ENCODE measurements around the gene TAF6L. TPM values are rescaled to one million over a fixed set of nuclear protein-coding genes. Genes with fewer than 3 reads are reported as not detected.

The TAF6L gene
- total and polyA plus RNA-seq, 3 donors from 2014 or later: 13.6 to 32.0 (median 22.4) TPM

GRCh38 chr11:62830904-62831519, 59.8 kb downstream of the TAF6L start:
- Histone ChIP-seq H3K9me3 (no peaks in the 10 kb centered on the region), H3K4me3 (peak overlapping the region; percentile 99), H3K36me3 (ENCODE audit: low read depth, missing control alignments) (no peaks in the 10 kb centered on the region), H3K4me1 (peaks cover 10% of the 10 kb centered on the region), H3K27ac (peak overlapping the region; percentile 93 to 97), H3K27me3 (no peaks in the 10 kb centered on the region)
- intact Hi-C loops (cut with DNase I; ENCODE audit: low total_unique reads): no loop called here
- TF ChIP-seq POLR2A (IDR thresholded peaks at IDR 0.05) (no peak), CTCF (IDR thresholded peaks at IDR 0.05) (no peak)
- WGBS, 2 donors: 0% methylated on average over 15 to 32 of the region's 33 CpGs
- no peak for DNase-seq

DNA sequence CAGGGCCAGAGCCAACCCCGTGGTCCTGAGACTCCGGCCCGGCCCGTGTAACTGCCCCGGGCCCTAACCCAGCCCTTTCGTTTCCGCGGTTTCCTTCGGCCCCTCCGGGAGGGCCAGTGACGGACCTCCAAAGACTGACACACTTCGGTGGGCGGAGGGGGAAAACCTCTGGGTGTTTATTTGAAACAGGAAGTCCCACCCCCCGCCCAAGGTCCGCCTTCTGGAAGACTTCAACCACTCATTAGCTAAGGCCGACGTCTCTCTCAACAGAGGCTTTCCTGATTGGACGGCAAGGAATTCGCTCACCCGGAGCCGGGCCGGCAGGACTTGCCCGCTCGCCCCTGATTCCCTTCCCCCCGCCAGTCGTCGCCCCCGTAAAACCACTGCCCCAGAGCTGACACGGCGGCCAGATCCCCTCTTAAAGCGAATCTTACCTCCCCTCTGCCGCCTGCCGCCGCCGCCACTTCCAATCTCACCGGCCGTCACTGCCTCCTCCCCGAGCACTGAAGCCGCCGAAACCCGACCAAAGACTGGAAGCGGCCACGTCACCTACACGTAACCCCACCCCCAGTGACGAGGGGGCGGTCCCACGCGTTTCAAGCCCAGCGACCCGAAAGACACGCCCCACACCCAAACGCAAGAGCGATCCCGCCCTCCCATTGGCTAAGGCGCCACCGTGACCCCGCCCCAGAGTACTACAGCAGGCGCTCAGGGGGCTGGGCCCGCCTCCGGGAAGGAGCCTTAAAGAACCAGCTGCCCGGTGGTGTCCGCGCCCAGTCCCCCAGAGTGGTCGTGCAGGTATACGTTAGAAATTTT, 60.5 kb downstream of the TAF6L start, which contains the start of gene STX5:
Gene STX5 (minus strand): TSS at position 532 of the 816 bp plus-strand sequence. CDS start 808 bp downstream, outside the sequence.
- Histone ChIP-seq H3K36me3 (ENCODE audit: low read depth, missing control alignments) (no peaks in the 10 kb centered on the region), H3K27me3 (no peaks in the 10 kb centered on the region), H3K9me3 (no peaks in the 10 kb centered on the region), H3K27ac (peak within 1 kb of the TSS; percentile 93 to 97), H3K4me1 (peaks cover 10% of the 10 kb centered on the region), H3K4me3 (peak within 1 kb of the TSS; percentile 99)
- 0% methylated on average over 43 to 65 of the region's 65 CpGs for WGBS, 2 donors
- TF ChIP-seq POLR2A (IDR thresholded peaks at IDR 0.05): peak; percentile 54
- no peak for TF ChIP-seq CTCF (IDR thresholded peaks at IDR 0.05)
- DNase-seq: peak; percentile 100
- intact Hi-C loops (cut with DNase I; ENCODE audit: low total_unique reads): no loop called here

GRCh38 chr11:62832336-62833234, 61.4 kb downstream of the TAF6L start, which contains the start of gene TEX54:
TSS of gene TEX54 (minus strand) at chr11:62832841.
- H3K9me3 ChIP-seq: no peaks in the 10 kb centered on the region
- no peaks in the 10 kb centered on the region for H3K36me3 ChIP-seq (ENCODE audit: low read depth, missing control alignments)
- TF ChIP-seq POLR2A (IDR thresholded peaks at IDR 0.05): no peak
- no peak for TF ChIP-seq CTCF (IDR thresholded peaks at IDR 0.05)
- H3K4me3 ChIP-seq: peak within 1 kb of the TSS; percentile 99
- no peaks in the 10 kb centered on the region for H3K27me3 ChIP-seq
- DNase-seq: peak; percentile 61
- intact Hi-C loops (cut with DNase I; ENCODE audit: low total_unique reads): no loop called here
- H3K27ac ChIP-seq: peak within 1 kb of the TSS; percentile 93 to 97
- peaks cover 10% of the 10 kb centered on the region for H3K4me1 ChIP-seq
- 7 to 8% methylated on average over 35 to 40 of the region's 40 CpGs for WGBS, 2 donors

- TF ChIP-seq POLR2A (IDR thresholded peaks at IDR 0.05): no peak
- no peak for TF ChIP-seq CTCF (IDR thresholded peaks at IDR 0.05)
- H3K4me1 ChIP-seq: peaks cover 10% of the 10 kb centered on the region
- no peaks in the 10 kb centered on the region for H3K27me3 ChIP-seq
- H3K27ac ChIP-seq: no peak overlapping the region
- no peaks in the 10 kb centered on the region for H3K36me3 ChIP-seq (ENCODE audit: low read depth, missing control alignments)
- H3K9me3 ChIP-seq: no peaks in the 10 kb centered on the region
- WGBS, 2 donors: 77 to 92% methylated on average over 8 of the region's 8 CpGs
- DNase-seq: no peak
- no peak overlapping the region for H3K4me3 ChIP-seq
- intact Hi-C loops (cut with DNase I; ENCODE audit: low total_unique reads): no loop called here
Observed at GRCh38 chr11:62835336-62835735, 64.1 kb downstream of the TAF6L start.

Small RNA genes lying within 50 kb of the gene (microRNA-seq; reads per million reads assigned to microRNA genes)
- gene MIR6514 (ENCODE audit: borderline number of aligned reads in 2 of 2, borderline replicate concordance in 1 of 2) (2.1 to 4.2 reads per million in 2 donors), gene MIR6748 (ENCODE audit: borderline number of aligned reads in 2 of 2, borderline replicate concordance in 1 of 2) (0 to 0.70 reads per million in 2 donors)

Small RNA genes lying within 50 kb of the gene (small RNA-seq; reads per million reads assigned to genes)
- gene MIR6514 (0.18 to 0.19 reads per million in 2 donors), gene RNU6-118P (0 reads per million in 2 donors)

Other genes starting within 250 kb of the TAF6L start
Only the 30 nearest of the 31 such genes appear.
- 100 to 1,000 TPM; 137 to 148 TPM for gene AHNAK, start 224.6 kb upstream of the TAF6L start, total RNA-seq
- gene AHNAK, start 224.6 kb upstream of the TAF6L start, polyA plus RNA-seq (ENCODE audit: insufficient read depth, low read depth, low replicate concordance): 95.8 TPM
- gene EEF1G, start 197.5 kb upstream of the TAF6L start, total RNA-seq: 100 to 1,000 TPM; 607 to 868 TPM
- gene EEF1G, start 197.5 kb upstream of the TAF6L start, polyA plus RNA-seq (ENCODE audit: insufficient read depth, low read depth, low replicate concordance): 1,165 TPM
- 10 to 100 TPM; 24.3 to 30.0 TPM for gene TUT1, start 179.9 kb upstream of the TAF6L start, total RNA-seq
- gene TUT1, start 179.9 kb upstream of the TAF6L start, polyA plus RNA-seq (ENCODE audit: insufficient read depth, low read depth, low replicate concordance): 25.0 TPM
- 100 to 1,000 TPM in 1 of 2 donors, 10 to 100 TPM in 1; 97.2 to 115 TPM for gene MTA2, start 169.5 kb upstream of the TAF6L start, total RNA-seq
- gene MTA2, start 169.5 kb upstream of the TAF6L start, polyA plus RNA-seq (ENCODE audit: insufficient read depth, low read depth, low replicate concordance): 87.6 TPM
- 10 to 100 TPM; 39.3 to 57.8 TPM for gene EML3, start 158.6 kb upstream of the TAF6L start, total RNA-seq
- gene EML3, start 158.6 kb upstream of the TAF6L start, polyA plus RNA-seq (ENCODE audit: insufficient read depth, low read depth, low replicate concordance): 29.3 TPM
- gene ROM1, start 158.1 kb upstream of the TAF6L start, total RNA-seq: 1 to 10 TPM; 6.1 to 9.7 TPM
- 9.0 TPM for gene ROM1, start 158.1 kb upstream of the TAF6L start, polyA plus RNA-seq (ENCODE audit: insufficient read depth, low read depth, low replicate concordance)
- 10 to 100 TPM; 66.4 to 69.2 TPM for gene B3GAT3, start 149.4 kb upstream of the TAF6L start, total RNA-seq
- gene B3GAT3, start 149.4 kb upstream of the TAF6L start, polyA plus RNA-seq (ENCODE audit: insufficient read depth, low read depth, low replicate concordance): 36.6 TPM
- gene GANAB, start 124.8 kb upstream of the TAF6L start, total RNA-seq: 100 to 1,000 TPM; 152 to 219 TPM
- 190 TPM for gene GANAB, start 124.8 kb upstream of the TAF6L start, polyA plus RNA-seq (ENCODE audit: insufficient read depth, low read depth, low replicate concordance)
- gene INTS5, start 118.1 kb upstream of the TAF6L start, total RNA-seq: 10 to 100 TPM; 20.0 to 24.7 TPM
- gene INTS5, start 118.1 kb upstream of the TAF6L start, polyA plus RNA-seq (ENCODE audit: insufficient read depth, low read depth, low replicate concordance): 12.6 TPM
- gene C11orf98, start 106.2 kb upstream of the TAF6L start, total RNA-seq: 10 to 100 TPM; 39.3 to 62.8 TPM
- gene C11orf98, start 106.2 kb upstream of the TAF6L start, polyA plus RNA-seq (ENCODE audit: insufficient read depth, low read depth, low replicate concordance): 100 TPM
- gene CSKMT, start 106.1 kb upstream of the TAF6L start, total RNA-seq: 1 to 10 TPM; 2.4 to 3.7 TPM
- 2.0 TPM for gene CSKMT, start 106.1 kb upstream of the TAF6L start, polyA plus RNA-seq (ENCODE audit: insufficient read depth, low read depth, low replicate concordance)
- 1 to 10 TPM; 8.0 to 8.1 TPM for gene UQCC3, start 99.7 kb upstream of the TAF6L start, total RNA-seq
- 4.2 TPM for gene UQCC3, start 99.7 kb upstream of the TAF6L start, polyA plus RNA-seq (ENCODE audit: insufficient read depth, low read depth, low replicate concordance)
- 10 to 100 TPM in 1 of 2 donors, 1 to 10 TPM in 1; 8.2 to 11.6 TPM for gene LBHD1, start 99.1 kb upstream of the TAF6L start, total RNA-seq
- 11.1 TPM for gene LBHD1, start 99.1 kb upstream of the TAF6L start, polyA plus RNA-seq (ENCODE audit: insufficient read depth, low read depth, low replicate concordance)
- 100 to 1,000 TPM; 173 to 190 TPM for gene UBXN1, start 92.3 kb upstream of the TAF6L start, total RNA-seq
- 196 TPM for gene UBXN1, start 92.3 kb upstream of the TAF6L start, polyA plus RNA-seq (ENCODE audit: insufficient read depth, low read depth, low replicate concordance)
- gene LRRN4CL, start 81.9 kb upstream of the TAF6L start, total RNA-seq: 1 to 10 TPM; 4.7 to 5.6 TPM
- 5.0 TPM for gene LRRN4CL, start 81.9 kb upstream of the TAF6L start, polyA plus RNA-seq (ENCODE audit: insufficient read depth, low read depth, low replicate concordance)
- gene BSCL2, start 64.0 kb upstream of the TAF6L start, total RNA-seq: 100 to 1,000 TPM; 292 to 525 TPM
- gene BSCL2, start 64.0 kb upstream of the TAF6L start, polyA plus RNA-seq (ENCODE audit: insufficient read depth, low read depth, low replicate concordance): 519 TPM
- 1 to 10 TPM; 2.0 to 4.5 TPM for gene GNG3, start 63.7 kb upstream of the TAF6L start, total RNA-seq
- 11.1 TPM for gene GNG3, start 63.7 kb upstream of the TAF6L start, polyA plus RNA-seq (ENCODE audit: insufficient read depth, low read depth, low replicate concordance)
- gene HNRNPUL2, start 43.9 kb upstream of the TAF6L start, total RNA-seq: 10 to 100 TPM; 31.8 to 42.5 TPM
- 42.9 TPM for gene HNRNPUL2, start 43.9 kb upstream of the TAF6L start, polyA plus RNA-seq (ENCODE audit: insufficient read depth, low read depth, low replicate concordance)
- gene TTC9C, start 42.9 kb upstream of the TAF6L start, total RNA-seq: 10 to 100 TPM; 34.0 to 39.5 TPM
- gene TTC9C, start 42.9 kb upstream of the TAF6L start, polyA plus RNA-seq (ENCODE audit: insufficient read depth, low read depth, low replicate concordance): 41.5 TPM
- gene ZBTB3, start 17.2 kb upstream of the TAF6L start, total RNA-seq: 10 to 100 TPM; 14.0 to 17.4 TPM
- gene ZBTB3, start 17.2 kb upstream of the TAF6L start, polyA plus RNA-seq (ENCODE audit: insufficient read depth, low read depth, low replicate concordance): 6.7 TPM
- gene POLR2G, start 9.8 kb upstream of the TAF6L start, total RNA-seq: 10 to 100 TPM; 48.1 to 71.2 TPM
- gene POLR2G, start 9.8 kb upstream of the TAF6L start, polyA plus RNA-seq (ENCODE audit: insufficient read depth, low read depth, low replicate concordance): 78.6 TPM
- gene TMEM179B, start 16.0 kb downstream of the TAF6L start, total RNA-seq: 100 to 1,000 TPM; 119 to 124 TPM
- gene TMEM179B, start 16.0 kb downstream of the TAF6L start, polyA plus RNA-seq (ENCODE audit: insufficient read depth, low read depth, low replicate concordance): 87.0 TPM
- 10 to 100 TPM; 24.1 to 25.5 TPM for gene TMEM223, start 20.6 kb downstream of the TAF6L start, total RNA-seq
- 11.5 TPM for gene TMEM223, start 20.6 kb downstream of the TAF6L start, polyA plus RNA-seq (ENCODE audit: insufficient read depth, low read depth, low replicate concordance)
- 10 to 100 TPM; 94.6 to 98.7 TPM for gene NXF1, start 34.0 kb downstream of the TAF6L start, total RNA-seq
- gene NXF1, start 34.0 kb downstream of the TAF6L start, polyA plus RNA-seq (ENCODE audit: insufficient read depth, low read depth, low replicate concordance): 88.3 TPM
- 10 to 100 TPM; 42.2 to 49.1 TPM for gene STX5, start 60.7 kb downstream of the TAF6L start, total RNA-seq
- 55.0 TPM for gene STX5, start 60.7 kb downstream of the TAF6L start, polyA plus RNA-seq (ENCODE audit: insufficient read depth, low read depth, low replicate concordance)
- gene TEX54, start 61.4 kb downstream of the TAF6L start, total RNA-seq: 10 to 100 TPM; 18.4 to 38.1 TPM
- gene TEX54, start 61.4 kb downstream of the TAF6L start, polyA plus RNA-seq (ENCODE audit: insufficient read depth, low read depth, low replicate concordance): 40.7 TPM
- gene WDR74, start 68.2 kb downstream of the TAF6L start, total RNA-seq: 10 to 100 TPM; 33.4 to 46.7 TPM
- 39.0 TPM for gene WDR74, start 68.2 kb downstream of the TAF6L start, polyA plus RNA-seq (ENCODE audit: insufficient read depth, low read depth, low replicate concordance)
- 100 to 1,000 TPM; 227 to 271 TPM for gene SLC3A2, start 109.5 kb downstream of the TAF6L start, total RNA-seq
- gene SLC3A2, start 109.5 kb downstream of the TAF6L start, polyA plus RNA-seq (ENCODE audit: insufficient read depth, low read depth, low replicate concordance): 166 TPM
- gene CHRM1, start 150.0 kb downstream of the TAF6L start, total RNA-seq: under 1 TPM; 0.06 to 0.39 TPM
- gene CHRM1, start 150.0 kb downstream of the TAF6L start, polyA plus RNA-seq (ENCODE audit: insufficient read depth, low read depth, low replicate concordance): 0.45 TPM
- gene SLC22A6, start 213.6 kb downstream of the TAF6L start, total RNA-seq: not detected
- gene SLC22A6, start 213.6 kb downstream of the TAF6L start, polyA plus RNA-seq (ENCODE audit: insufficient read depth, low read depth, low replicate concordance): not detected

Data from testis (tissue), 3 donors.